ENCODE data around the gene ZNF12.

GRCh38 chr7:6643915-6644625 lies 62.7 kb downstream of the ZNF12 start:
- no peak for TF ChIP-seq CTCF (conservative IDR thresholded peaks at IDR 0.05)
- no peak for TF ChIP-seq ZFX (IDR thresholded peaks at IDR 0.05)
